Measurements from ENCODE around the gene RAB27B. TPM values are rescaled to one million over a fixed set of nuclear protein-coding genes. Genes with fewer than 3 reads are reported as not detected.
A peak's percentile ranks its signal among the peaks of the same experiment; 100 is the strongest.

RAB27B gene
- total and polyA plus RNA-seq, 2 experiments from 2014 or later: 4.5 to 13.1 TPM

DNA sequence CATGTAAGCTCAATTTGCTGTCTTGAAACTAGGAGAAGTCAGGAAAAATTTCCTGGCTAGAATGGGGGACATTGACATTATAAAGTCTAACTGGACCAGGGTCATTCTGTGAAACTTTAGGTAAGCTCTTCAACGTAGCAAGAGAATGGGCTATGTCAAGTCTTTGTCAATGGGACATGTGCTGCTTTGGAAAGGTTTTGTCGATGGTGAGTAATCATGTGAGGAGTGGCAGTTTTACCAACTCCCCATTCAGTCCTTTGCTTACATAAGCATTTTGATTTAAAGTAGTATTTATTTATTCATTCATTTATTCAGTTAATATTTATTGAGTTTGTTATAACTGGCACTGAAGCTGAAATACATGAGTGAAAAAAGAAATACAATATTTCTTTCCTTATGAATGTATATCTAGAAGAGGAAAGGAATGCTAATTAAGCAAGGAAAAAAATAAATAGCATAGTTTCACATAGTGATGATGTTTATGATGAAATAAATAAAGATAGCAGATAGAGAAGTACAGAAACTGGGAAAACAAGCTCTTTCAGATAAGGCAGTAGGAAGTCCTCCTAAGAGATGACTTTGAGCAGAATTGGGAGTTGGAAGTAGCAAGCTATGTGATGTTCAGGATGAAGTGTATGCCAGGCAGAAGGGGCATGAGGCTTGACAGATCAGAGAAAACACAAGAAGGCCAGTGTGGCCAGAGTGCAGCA, 25.4 kb upstream of the RAB27B start:
- TF ChIP-seq EZH2 (IDR thresholded peaks at IDR 0.05; ENCODE audit: borderline replicate concordance) (no peak), EZH2phosphoT487 (IDR thresholded peaks at IDR 0.05; ENCODE audit: low read depth, severe bottlenecking, unreplicated experiment) (no peak)
- TF ChIP-seq, protein P1, sequence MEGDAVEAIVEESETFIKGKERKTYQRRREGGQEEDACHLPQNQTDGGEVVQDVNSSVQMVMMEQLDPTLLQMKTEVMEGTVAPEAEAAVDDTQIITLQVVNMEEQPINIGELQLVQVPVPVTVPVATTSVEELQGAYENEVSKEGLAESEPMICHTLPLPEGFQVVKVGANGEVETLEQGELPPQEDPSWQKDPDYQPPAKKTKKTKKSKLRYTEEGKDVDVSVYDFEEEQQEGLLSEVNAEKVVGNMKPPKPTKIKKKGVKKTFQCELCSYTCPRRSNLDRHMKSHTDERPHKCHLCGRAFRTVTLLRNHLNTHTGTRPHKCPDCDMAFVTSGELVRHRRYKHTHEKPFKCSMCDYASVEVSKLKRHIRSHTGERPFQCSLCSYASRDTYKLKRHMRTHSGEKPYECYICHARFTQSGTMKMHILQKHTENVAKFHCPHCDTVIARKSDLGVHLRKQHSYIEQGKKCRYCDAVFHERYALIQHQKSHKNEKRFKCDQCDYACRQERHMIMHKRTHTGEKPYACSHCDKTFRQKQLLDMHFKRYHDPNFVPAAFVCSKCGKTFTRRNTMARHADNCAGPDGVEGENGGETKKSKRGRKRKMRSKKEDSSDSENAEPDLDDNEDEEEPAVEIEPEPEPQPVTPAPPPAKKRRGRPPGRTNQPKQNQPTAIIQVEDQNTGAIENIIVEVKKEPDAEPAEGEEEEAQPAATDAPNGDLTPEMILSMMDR (IDR thresholded peaks at IDR 0.05; ENCODE audit: poor library complexity): no peak
- H3K36me3 ChIP-seq (replicated peaks; ENCODE audit: insufficient read depth, low read depth): no peaks in the 10 kb centered on the region
- H3K4me3 ChIP-seq: no peak overlapping the region

DNA sequence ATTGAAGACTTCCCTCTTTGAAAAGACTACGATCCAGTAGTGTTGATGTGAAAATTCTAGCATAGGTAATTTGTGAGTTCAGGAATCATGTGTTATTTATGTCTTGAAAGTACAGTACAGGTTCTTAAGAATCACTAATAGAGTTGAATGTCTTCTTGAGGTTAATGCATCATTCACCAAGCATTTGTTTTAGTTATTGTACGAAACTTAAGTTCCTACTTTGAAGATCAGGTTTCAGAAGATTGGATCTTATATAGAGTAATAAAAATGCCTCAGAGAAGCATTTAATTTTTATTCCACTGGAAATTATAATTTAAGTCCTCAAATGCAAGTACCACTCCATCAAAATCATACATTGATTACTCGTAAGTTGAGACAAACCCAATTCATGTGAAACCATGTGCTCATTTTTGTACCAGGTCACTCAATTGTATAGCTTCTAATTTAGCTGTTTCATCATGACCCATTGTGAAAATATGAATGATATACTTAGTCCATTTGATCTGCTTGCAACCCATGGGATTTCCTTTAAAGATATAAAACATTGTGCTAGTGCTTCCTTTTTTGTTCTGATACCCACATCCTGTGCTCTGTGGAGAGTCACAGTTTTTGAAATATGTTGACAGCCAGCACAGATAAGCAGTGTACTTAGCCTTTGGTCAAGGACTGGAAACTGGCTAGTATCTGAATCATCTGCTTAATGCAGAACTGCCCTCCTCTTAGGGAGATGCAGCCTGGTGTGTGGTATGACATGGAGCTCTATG, 22.5 kb upstream of the RAB27B start:
- H3K36me3 ChIP-seq (replicated peaks; ENCODE audit: insufficient read depth, low read depth): no peaks in the 10 kb centered on the region
- peak; percentile 50 for DNase-seq (ENCODE audit: low spot score)
- TF ChIP-seq EZH2 (IDR thresholded peaks at IDR 0.05; ENCODE audit: borderline replicate concordance) (no peak), EZH2phosphoT487 (IDR thresholded peaks at IDR 0.05; ENCODE audit: low read depth, severe bottlenecking, unreplicated experiment) (no peak)
- TF ChIP-seq, protein P1 (IDR thresholded peaks at IDR 0.05; ENCODE audit: poor library complexity): no peak
- WGBS (ENCODE audit: low lambda C conversion rate, missing lambda C conversion rate): 58% methylated on average over 3 of the region's 3 CpGs
- H3K9me3 ChIP-seq (ENCODE audit: low read depth): no peaks in the 10 kb centered on the region
- H3K4me1 ChIP-seq (ENCODE audit: insufficient read depth): peaks cover 5% of the 10 kb centered on the region
- H2AFZ ChIP-seq: no peak overlapping the region
- H3K79me2 ChIP-seq: no peaks in the 10 kb centered on the region
- H3K27ac ChIP-seq: no peak overlapping the region
- H3K27me3 ChIP-seq: no peaks in the 10 kb centered on the region
- H3K4me2 ChIP-seq: no peak overlapping the region
- H4K20me1 ChIP-seq (ENCODE audit: insufficient read depth, poor library complexity, severe bottlenecking): no peaks in the 10 kb centered on the region
- no peak overlapping the region for H3K4me3 ChIP-seq
- H3K9me2 ChIP-seq (replicated peaks; ENCODE audit: insufficient read depth): no peaks in the 10 kb centered on the region

More for the DNA sequence above, 25.4 kb upstream of the RAB27B start:
- 83% methylated on average over 2 of the region's 2 CpGs for WGBS (ENCODE audit: low lambda C conversion rate, missing lambda C conversion rate)
- H3K4me1 ChIP-seq (ENCODE audit: insufficient read depth): peaks cover 5% of the 10 kb centered on the region
- no peaks in the 10 kb centered on the region for H3K9me2 ChIP-seq (replicated peaks; ENCODE audit: insufficient read depth)
- H3K27me3 ChIP-seq: no peaks in the 10 kb centered on the region
- no peak overlapping the region for H2AFZ ChIP-seq
- no peaks in the 10 kb centered on the region for H4K20me1 ChIP-seq (ENCODE audit: insufficient read depth, poor library complexity, severe bottlenecking)
- no peak for DNase-seq (ENCODE audit: low spot score)
- H3K27ac ChIP-seq: peak overlapping the region; percentile 29
- H3K4me2 ChIP-seq: peak overlapping the region; percentile 36
- H3K79me2 ChIP-seq: no peaks in the 10 kb centered on the region
- H3K9me3 ChIP-seq (ENCODE audit: low read depth): no peaks in the 10 kb centered on the region

DNA sequence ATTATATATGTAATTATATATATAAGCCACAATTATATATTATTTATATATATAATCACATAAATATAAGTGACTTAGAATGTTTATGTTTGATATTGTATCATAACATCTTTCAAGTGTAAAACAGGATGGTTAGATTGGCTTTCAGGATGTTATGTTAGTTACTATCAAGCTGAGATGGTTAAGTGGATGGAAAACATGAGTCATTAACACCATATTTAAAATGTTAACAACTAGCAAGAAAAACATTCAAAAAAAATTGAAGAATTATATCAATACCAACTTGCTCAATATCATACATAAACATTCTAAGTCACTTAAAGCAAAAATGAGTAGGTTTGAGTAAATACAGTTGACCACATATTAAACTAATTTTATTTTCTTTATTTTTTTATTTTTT, 21.8 kb upstream of the RAB27B start:
- TF ChIP-seq EZH2 (IDR thresholded peaks at IDR 0.05; ENCODE audit: borderline replicate concordance) (no peak), EZH2phosphoT487 (IDR thresholded peaks at IDR 0.05; ENCODE audit: low read depth, severe bottlenecking, unreplicated experiment) (no peak)
- TF ChIP-seq, protein P1 (IDR thresholded peaks at IDR 0.05; ENCODE audit: poor library complexity): no peak
- Histone ChIP-seq H3K79me2 (no peaks in the 10 kb centered on the region), H4K20me1 (ENCODE audit: insufficient read depth, poor library complexity, severe bottlenecking) (no peaks in the 10 kb centered on the region), H2AFZ (no peak overlapping the region), H3K4me2 (no peak overlapping the region), H3K36me3 (replicated peaks; ENCODE audit: insufficient read depth, low read depth) (no peaks in the 10 kb centered on the region), H3K9me3 (ENCODE audit: low read depth) (no peaks in the 10 kb centered on the region), H3K27me3 (no peaks in the 10 kb centered on the region), H3K9me2 (replicated peaks; ENCODE audit: insufficient read depth) (no peaks in the 10 kb centered on the region), H3K4me3 (no peak overlapping the region), H3K4me1 (ENCODE audit: insufficient read depth) (peaks cover 5% of the 10 kb centered on the region), H3K27ac (no peak overlapping the region)
- DNase-seq (ENCODE audit: low spot score): no peak
